D721Med (cell line): ENCODE measurements around the gene SLC10A7.

Experiments used
- DNase-seq: peaks from one replicate; pipeline ENCODE4 v3.0.0; 2011; ENCODE audit warnings: low spot score; ENCODE audit not compliant: insufficient read length
- FAIRE-seq: peaks from 2 replicates; lab custom pipeline; 2011; peaks lifted over from hg19 to GRCh38; lab: Jason Lieb, UNC
- TF ChIP-seq, protein P1 (sequence below): IDR thresholded peaks from 2 replicates; pipeline ENCODE4 v1.5.1; 2012; ENCODE audit warnings: mild to moderate bottlenecking, control low read depth; ENCODE audit not compliant: insufficient read depth; ENCODE audit errors: missing control alignments

Gene SLC10A7, protein sequence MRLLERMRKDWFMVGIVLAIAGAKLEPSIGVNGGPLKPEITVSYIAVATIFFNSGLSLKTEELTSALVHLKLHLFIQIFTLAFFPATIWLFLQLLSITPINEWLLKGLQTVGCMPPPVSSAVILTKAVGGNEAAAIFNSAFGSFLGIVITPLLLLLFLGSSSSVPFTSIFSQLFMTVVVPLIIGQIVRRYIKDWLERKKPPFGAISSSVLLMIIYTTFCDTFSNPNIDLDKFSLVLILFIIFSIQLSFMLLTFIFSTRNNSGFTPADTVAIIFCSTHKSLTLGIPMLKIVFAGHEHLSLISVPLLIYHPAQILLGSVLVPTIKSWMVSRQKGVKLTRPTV

DNA sequence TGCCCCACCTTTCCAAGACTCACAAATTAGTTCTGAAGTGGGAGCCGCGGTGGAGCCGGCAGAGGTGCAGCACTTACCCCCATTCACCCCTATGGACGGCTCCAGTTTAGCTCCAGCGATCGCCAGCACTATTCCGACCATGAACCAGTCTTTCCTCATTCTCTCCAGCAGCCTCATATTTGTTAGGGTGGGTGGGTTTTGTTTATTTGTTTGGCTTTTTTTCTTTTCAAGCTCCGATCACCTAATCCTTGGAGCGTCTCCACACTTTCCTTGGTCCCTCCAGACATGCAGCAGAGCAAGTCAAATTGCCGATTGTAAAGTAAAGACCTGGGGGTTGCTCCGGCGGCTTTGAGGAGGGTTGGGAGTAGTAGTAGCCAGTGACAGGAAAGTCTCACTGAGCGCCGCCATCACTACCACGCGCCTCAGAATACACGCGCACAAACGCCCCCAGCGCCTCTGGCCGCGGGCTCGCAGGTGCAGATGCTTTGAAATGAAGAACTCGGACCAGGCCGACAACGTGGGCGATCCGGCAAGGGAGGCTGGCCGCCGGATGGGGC is at the start of gene SLC10A7:
Gene SLC10A7 (minus strand): TSS at position 400 of the 557 bp plus-strand sequence. CDS start 223 bp downstream, at position 177.
- peak; percentile 42 for DNase-seq
- TF ChIP-seq, protein P1, sequence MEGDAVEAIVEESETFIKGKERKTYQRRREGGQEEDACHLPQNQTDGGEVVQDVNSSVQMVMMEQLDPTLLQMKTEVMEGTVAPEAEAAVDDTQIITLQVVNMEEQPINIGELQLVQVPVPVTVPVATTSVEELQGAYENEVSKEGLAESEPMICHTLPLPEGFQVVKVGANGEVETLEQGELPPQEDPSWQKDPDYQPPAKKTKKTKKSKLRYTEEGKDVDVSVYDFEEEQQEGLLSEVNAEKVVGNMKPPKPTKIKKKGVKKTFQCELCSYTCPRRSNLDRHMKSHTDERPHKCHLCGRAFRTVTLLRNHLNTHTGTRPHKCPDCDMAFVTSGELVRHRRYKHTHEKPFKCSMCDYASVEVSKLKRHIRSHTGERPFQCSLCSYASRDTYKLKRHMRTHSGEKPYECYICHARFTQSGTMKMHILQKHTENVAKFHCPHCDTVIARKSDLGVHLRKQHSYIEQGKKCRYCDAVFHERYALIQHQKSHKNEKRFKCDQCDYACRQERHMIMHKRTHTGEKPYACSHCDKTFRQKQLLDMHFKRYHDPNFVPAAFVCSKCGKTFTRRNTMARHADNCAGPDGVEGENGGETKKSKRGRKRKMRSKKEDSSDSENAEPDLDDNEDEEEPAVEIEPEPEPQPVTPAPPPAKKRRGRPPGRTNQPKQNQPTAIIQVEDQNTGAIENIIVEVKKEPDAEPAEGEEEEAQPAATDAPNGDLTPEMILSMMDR: no peak
- no peak for FAIRE-seq

DNA sequence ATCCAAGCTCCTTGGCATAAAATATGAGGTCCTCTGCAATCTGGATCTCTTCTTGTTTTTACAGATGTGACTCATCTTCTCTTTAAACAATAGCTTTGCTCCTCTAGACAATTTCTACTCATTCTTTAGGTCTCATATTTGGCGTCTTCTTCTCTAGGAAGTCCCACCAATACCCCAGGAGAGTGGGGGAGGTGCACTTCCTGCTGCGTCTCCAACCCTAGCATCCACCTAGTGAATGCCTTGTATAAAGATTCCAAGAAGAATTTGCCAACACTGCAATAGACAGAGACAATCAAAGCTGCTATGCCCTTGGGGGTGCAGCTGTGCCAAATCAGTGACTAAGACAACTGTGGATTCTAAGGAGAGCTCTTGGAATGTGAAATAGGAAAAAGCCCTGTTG is 45.7 kb upstream of the SLC10A7 start:
- FAIRE-seq (no peak), DNase-seq (no peak)
- TF ChIP-seq, protein P1: no peak

DNA sequence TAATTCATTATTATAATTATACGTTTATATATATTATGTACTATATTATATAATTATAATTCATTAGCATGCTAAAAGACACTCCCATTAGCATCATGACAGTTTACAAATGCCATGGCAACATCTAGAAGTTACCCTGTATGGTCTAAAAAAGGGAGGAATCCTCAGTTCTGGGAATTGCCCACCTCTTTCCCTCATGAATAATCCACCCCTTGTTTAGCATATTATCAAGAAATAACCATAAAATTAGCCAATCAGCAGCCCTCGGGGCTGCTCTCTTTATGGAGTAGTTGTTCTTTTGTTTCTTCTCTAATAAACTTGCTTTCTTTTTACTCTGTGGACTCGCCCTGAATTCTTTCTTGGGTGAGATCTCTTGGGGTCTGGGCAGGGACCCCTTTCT is 42.8 kb upstream of the SLC10A7 start:
- TF ChIP-seq, protein P1: no peak
- FAIRE-seq: no peak
- no peak for DNase-seq

DNA sequence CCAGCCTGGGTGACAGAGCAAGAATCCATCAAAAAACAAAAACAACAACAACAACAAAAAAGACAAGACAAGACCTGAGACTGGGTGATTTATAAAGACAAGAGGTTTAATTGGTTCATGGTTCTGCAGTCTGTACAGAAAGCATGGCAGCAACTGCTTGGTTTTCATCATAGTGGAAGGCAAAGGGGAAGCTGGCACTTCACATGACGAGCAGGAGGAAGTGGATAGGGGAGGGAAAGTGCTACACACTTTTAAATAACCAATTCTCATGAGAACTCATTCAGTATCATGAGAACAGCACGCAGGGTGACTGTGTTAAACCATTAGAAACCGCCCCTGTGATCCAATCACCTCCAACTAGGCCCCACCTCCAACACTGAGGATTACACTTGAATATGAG is 28.4 kb upstream of the SLC10A7 start:
- DNase-seq (no peak), FAIRE-seq (no peak)
- TF ChIP-seq, protein P1: no peak

DNA sequence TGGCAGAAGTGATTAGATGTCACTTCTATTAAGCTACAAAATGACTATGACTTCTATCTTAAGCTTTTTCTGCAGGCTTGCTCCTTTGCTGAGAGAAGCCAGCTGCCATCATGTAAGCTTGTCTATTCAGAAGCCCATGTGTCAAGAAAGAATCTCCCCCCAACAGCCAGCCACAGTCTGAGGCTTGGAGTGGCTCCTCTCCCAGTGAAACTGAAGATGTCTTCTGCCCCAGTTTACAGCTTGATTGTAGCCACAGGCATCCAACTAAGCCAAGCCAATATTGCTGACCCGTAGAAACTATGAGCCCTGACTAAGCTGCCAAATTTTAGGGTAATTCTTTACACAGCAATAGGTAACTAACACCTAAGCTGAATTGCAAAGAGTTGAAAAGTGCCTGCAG is 26.7 kb upstream of the SLC10A7 start:
- no peak for FAIRE-seq

DNA sequence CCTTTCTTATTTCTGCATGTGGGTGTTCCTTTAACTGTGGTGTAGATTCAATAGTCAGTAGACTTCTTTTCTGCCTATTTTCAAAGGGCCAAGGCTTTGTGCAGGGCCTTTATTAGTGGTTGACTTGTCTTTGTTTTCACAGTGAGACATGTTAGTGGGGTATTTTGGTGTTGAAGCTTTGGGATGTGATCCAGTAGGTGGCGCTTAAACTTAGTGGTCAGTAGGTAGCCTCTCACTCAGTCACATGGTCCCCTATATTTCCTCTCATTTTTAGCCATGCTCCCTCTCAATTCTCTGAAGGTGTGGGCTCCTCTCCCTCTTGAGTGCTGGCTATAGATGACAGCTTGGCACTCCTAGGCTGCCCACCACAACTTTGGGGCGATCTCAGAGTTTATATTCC is 23.4 kb upstream of the SLC10A7 start:
- no peak for FAIRE-seq
- DNase-seq: no peak
- TF ChIP-seq, protein P1: no peak

More for the DNA sequence above, 26.7 kb upstream of the SLC10A7 start:
- TF ChIP-seq, protein P1: no peak
- DNase-seq: no peak

DNA sequence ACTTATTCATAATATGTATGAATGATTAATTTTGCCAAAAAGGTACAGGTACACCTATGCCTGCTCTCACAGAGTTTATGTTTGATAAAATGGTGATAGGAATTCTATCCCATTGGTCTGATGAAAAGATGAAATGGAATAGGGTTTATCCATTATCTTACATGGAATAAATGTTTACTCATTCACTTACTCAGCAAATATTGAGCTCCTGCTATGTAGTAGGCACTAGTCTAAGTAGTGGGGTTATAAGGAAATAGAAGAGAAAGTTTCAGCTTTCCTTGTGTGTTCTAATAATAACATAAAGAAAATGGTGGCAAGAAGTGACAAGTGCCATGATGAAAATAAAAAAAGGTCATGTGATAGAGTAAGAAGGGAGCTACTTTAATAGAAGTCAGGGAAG is 12.4 kb upstream of the SLC10A7 start:
- FAIRE-seq: no peak
- no peak for DNase-seq
- TF ChIP-seq, protein P1: no peak
